ENCODE data around the gene CDH23.

The CDH23 gene

DNA sequence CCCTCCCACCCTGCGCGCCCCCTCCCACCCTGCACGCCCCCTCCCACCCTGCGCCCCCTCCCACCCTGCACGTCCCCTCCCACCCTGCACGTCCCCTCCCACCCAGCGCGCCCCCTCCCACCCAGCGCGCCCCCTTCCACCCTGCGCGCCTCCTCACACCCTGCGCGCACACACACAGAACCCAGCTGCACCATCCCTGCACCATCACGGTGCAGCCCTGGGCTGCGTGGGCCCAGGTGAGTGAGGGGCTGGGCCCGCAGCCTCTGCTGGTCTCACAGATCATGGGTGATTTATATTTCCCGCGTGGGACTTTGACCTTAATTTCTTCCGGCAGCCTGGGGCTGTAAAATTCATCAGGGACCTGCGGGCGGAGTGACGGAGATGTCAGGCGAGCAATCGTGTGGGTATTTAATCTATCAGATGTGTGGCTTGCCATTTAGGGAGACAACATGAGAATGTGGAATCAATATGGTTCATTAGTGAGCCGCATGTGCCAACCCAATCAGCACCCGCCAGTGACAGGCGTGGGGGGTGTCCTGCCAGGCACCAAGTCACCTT lies 265.1 kb downstream of the CDH23 start:
- TF ChIP-seq, protein P1, sequence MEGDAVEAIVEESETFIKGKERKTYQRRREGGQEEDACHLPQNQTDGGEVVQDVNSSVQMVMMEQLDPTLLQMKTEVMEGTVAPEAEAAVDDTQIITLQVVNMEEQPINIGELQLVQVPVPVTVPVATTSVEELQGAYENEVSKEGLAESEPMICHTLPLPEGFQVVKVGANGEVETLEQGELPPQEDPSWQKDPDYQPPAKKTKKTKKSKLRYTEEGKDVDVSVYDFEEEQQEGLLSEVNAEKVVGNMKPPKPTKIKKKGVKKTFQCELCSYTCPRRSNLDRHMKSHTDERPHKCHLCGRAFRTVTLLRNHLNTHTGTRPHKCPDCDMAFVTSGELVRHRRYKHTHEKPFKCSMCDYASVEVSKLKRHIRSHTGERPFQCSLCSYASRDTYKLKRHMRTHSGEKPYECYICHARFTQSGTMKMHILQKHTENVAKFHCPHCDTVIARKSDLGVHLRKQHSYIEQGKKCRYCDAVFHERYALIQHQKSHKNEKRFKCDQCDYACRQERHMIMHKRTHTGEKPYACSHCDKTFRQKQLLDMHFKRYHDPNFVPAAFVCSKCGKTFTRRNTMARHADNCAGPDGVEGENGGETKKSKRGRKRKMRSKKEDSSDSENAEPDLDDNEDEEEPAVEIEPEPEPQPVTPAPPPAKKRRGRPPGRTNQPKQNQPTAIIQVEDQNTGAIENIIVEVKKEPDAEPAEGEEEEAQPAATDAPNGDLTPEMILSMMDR (conservative IDR thresholded peaks at IDR 0.05; ENCODE audit: low read depth, low read length): no peak
- DNase-seq (ENCODE audit: low read depth): no peak
- no peak overlapping the region for H3K4me3 ChIP-seq (ENCODE audit: low read length)

DNA sequence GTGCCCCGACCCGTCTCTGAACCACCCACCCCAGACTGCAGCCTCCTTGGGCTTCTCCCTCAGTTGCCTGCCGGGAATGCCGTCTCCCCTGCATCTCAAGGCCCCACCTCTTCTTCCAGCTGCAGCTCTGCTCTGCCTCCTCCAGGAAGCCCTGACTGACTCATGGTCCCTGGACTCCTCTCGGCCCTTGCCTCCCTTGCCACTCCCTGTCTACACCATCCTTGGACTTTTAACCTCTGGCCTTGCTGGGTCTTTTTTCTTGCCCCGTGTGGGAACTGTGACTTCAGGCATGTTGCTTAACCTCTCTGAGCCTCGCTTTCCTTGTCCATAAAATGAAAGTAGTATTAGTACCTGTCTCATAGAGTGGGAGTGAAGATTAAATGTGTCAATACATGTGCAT lies 266.6 kb downstream of the CDH23 start:
- DNase-seq (ENCODE audit: low read depth): no peak
- H3K4me3 ChIP-seq (ENCODE audit: low read length): no peak overlapping the region
- TF ChIP-seq, protein P1 (conservative IDR thresholded peaks at IDR 0.05; ENCODE audit: low read depth, low read length): no peak

DNA sequence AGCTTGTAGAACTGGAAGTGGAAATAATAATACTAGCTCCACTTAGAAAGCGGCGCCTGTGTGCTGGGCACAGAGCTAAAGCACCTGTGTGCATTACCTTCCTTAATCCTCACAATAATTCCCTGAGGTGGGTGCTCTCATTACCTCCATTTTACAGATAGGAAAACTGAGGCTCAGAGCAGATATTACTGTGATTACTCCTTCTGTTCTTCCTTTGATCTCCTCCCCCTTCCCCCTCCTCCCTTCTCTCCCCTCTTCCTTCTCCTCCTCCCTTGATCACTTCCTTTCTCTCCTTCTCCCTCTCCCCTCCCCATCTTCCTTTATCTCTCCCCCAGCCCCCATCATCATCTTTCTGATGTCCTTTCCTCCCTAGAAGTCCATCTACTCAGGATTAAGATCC lies 267.9 kb downstream of the CDH23 start:
- TF ChIP-seq, protein P1 (conservative IDR thresholded peaks at IDR 0.05; ENCODE audit: low read depth, low read length): no peak
- no peak for DNase-seq (ENCODE audit: low read depth)
- no peak overlapping the region for H3K4me3 ChIP-seq (ENCODE audit: low read length)

DNA sequence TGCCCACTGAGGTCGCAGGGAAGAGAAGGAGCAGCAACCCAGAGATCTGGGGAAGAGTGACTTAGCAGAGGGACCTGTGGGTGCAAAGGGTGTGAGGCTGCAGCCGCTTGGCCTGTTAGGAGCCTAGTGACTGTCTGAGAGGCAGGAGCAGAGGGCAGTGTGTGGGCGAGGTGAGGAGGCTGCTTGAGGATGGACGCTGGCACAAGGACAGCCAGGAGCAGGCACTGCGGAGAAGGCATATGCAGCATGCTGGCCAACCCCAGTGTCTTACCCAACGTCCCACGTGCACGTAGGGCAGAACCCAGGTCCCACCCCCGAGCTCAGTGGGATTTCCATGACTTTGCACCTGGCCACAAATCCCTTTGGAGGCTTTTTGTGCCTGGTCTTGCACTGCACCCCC lies 268.7 kb downstream of the CDH23 start:
- DNase-seq (ENCODE audit: low read depth): no peak
- H3K4me3 ChIP-seq (ENCODE audit: low read length): no peak overlapping the region
- TF ChIP-seq, protein P1 (conservative IDR thresholded peaks at IDR 0.05; ENCODE audit: low read depth, low read length): no peak

DNA sequence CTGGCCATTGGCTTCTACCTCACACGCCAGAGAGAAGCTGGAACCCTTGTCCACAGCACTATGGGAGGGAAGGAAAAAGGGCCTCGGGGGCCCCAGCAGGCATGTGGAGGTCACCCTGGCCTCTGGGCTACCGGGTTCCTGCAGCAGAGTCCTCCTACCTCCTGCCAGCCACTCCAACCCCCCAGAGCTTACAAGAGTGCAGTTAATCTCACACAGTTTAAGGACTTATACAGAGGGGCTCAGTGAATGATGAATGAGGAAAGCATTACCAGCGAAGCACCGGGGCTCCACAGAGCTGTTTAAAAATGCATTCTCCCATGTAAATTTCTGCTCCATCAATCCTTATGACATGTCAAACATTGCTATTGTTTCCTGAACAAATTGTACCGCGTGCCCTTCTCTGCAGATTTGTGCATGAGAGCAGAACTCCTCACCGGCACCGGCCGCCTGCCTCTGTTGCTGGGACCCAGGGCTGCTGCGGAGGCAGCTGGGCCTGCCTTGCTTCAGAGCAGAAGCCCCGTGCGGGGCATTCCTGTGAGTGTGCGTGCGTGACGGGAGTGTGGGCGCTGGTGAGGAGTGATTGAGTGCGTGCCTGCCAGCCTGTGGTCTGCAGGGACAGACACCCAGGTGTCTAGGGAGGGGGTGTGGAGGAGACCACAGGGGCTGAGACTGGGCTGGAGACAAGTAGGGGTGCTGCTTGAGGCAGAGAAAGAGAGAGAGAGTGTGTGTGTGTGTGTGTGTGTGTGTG lies 270.1 kb downstream of the CDH23 start:
- TF ChIP-seq, protein P1 (conservative IDR thresholded peaks at IDR 0.05; ENCODE audit: low read depth, low read length): no peak
- no peak for DNase-seq (ENCODE audit: low read depth)
- H3K4me3 ChIP-seq (ENCODE audit: low read length): no peak overlapping the region

DNA sequence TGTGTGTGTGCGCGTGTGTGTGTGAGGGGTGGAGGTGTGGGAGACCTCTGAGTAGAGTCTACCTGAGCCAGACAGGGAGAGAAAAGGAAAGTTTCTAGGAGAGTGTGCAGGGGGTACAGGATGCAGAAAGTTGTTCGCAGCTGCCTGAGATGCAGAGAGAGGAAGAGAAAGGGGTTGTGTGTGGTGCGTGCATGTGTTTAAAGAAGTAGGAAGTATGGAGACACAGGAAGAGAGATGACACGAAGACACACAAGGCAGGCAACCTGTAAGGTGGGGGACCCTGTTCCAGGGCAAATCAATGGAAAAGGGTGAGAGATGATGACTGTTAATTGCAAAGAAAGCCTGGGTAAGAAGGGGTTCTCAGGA lies 270.6 kb downstream of the CDH23 start:
- TF ChIP-seq, protein P1 (conservative IDR thresholded peaks at IDR 0.05; ENCODE audit: low read depth, low read length): no peak
- no peak overlapping the region for H3K4me3 ChIP-seq (ENCODE audit: low read length)
- no peak for DNase-seq (ENCODE audit: low read depth)

Data from retinal pigment epithelial cell (primary cell).